HUDEP-2 (cell line): ENCODE measurements around the gene CARD11.
A peak's percentile ranks its signal among the peaks of the same experiment; 100 is the strongest.
"Not testable (repeated sequence)": the region's sequence is repeated elsewhere in the genome, so short reads cannot be mapped to it uniquely, and the experiment has no call there.

Experiments
- DNase-seq, 76 experiments: peaks; one replicate each; lab custom pipeline; 2025; ENCODE audit not compliant: unreplicated experiment in 76 of 76; lab: John Stamatoyannopoulos, UW

Gene CARD11

GRCh38 chr7:2967253-2967652 lies 76.4 kb downstream of the CARD11 start:
- no peak for DNase-seq

- no peak for DNase-seq
Measured at GRCh38 chr7:2966466-2967078, 77.1 kb downstream of the CARD11 start.

DNA sequence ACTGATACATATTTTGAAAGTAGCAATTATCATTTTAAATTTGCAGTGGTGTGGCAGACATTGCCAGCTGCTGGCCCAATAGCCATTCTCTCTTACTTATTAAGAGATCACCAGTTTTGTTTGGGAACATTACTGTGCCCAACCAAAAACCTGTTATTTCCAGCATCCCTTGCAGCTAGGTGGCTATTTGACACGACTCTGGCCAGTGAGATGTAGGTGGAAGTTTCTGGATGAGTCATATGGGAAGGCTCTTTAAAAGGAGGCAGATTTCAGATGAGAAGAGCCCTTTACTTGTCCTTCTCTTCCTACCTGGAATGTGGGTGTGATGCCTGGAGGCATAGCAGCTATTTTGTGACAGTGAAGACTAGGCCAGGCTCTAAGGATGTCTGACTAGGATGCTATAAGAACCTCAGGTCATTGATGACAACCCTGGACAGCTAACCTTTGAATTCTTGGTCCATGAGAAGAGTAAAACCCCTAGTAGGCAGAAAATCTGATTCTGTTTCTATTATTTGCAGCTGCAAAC lies 77.9 kb downstream of the CARD11 start:
- DNase-seq, result no peak

- no peak for DNase-seq
Measured at GRCh38 chr7:2965301-2965700, 78.4 kb downstream of the CARD11 start.

DNA sequence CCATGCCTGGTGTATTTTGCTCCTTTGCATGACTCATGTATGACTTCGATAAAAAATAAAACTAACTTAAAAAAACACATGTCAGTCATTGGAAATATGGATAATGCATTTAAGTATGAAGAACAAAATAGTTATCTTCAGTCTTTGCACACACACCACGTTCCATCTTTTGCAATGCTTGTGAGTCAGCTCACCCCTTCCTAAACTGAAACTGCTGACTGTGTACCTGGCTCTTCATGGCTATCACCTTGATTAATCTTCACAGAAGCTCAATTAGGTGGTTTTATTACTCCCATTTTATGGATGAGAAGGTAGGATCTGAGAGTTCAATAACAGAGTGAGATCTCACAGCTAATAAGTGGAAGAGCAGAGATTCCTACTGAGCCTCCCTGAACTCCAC lies 79.5 kb downstream of the CARD11 start:
- DNase-seq, result no peak

DNA sequence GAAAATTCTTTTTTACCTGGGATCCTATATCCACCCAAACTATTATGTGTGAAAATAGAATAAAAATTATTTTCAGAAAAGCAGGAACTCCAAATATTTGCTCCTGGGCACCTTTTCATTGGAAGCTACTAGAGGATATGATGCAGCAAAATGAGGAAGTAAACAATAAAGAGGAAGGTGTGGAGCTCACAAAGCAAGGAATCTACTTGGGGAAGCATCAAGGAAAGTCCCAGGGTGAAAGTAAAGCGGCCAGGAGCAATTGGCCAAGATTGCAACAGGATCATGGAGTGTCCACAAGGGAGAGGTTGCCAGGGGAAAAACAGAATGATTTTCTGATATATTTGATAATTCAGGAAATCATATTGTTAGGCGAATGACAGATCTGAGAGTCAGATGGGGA lies 80.8 kb downstream of the CARD11 start:
- DNase-seq, result no peak

GRCh38 chr7:2959828-2960599 lies 83.7 kb downstream of the CARD11 start:
- no peak for DNase-seq

- DNase-seq, result no peak
Measured at GRCh38 chr7:2959103-2959680, 84.5 kb downstream of the CARD11 start.

GRCh38 chr7:2958416-2959102 lies 85.1 kb downstream of the CARD11 start:
- DNase-seq, result no peak

DNA sequence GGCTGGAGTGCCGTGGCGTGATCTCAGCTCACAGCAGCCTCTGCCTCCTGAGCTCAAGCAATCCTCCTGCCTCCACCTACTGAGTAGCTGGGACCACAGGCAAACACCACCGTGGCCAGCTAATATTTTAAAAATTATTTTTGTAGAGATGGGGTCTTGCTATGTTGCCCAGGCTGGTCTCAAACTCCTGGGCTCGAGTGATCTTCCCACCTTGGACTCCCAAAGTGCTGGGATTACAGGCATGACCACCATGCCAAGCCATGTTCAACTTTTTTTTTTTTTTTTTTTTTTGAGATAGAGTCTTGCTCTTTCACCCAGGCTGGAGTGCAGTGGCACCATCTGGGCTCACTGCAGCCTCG lies 86.3 kb downstream of the CARD11 start:
- DNase-seq, result not testable (repeated sequence)

- peak in 30 of 76 experiments; percentile 2 to 64 (median 19) for DNase-seq
Measured at GRCh38 chr7:2956526-2957368, 86.9 kb downstream of the CARD11 start.

GRCh38 chr7:2956076-2956475 lies 87.6 kb downstream of the CARD11 start:
- no peak for DNase-seq

GRCh38 chr7:2955269-2955668 lies 88.4 kb downstream of the CARD11 start:
- DNase-seq, result peak in 6 of 76 experiments; percentile 4 to 18 (median 8)

- no peak for DNase-seq
Measured at GRCh38 chr7:2954433-2954853, 89.2 kb downstream of the CARD11 start.

GRCh38 chr7:2953588-2954407 lies 89.9 kb downstream of the CARD11 start:
- DNase-seq, result no peak

- peak in 5 of 76 experiments; percentile 2 to 33 (median 7) for DNase-seq
Measured at GRCh38 chr7:2953099-2953498, 90.6 kb downstream of the CARD11 start.

- DNase-seq, result no peak
Measured at GRCh38 chr7:2952316-2952715, 91.4 kb downstream of the CARD11 start.

GRCh38 chr7:2950578-2950977 lies 93.1 kb downstream of the CARD11 start:
- DNase-seq, result no peak

GRCh38 chr7:2948749-2949148 lies 94.9 kb downstream of the CARD11 start:
- no peak for DNase-seq
